SKM-1 (cell line): ENCODE results near the gene PFKFB4.
"Not testable (repeated sequence)": the region's sequence is repeated elsewhere in the genome, so short reads cannot be mapped to it uniquely, and the experiment has no call there.

Experiments
- DNase-seq: peaks from one replicate; lab custom pipeline; 2025; ENCODE audit not compliant: unreplicated experiment; lab: John Stamatoyannopoulos, UW

The PFKFB4 gene

DNA sequence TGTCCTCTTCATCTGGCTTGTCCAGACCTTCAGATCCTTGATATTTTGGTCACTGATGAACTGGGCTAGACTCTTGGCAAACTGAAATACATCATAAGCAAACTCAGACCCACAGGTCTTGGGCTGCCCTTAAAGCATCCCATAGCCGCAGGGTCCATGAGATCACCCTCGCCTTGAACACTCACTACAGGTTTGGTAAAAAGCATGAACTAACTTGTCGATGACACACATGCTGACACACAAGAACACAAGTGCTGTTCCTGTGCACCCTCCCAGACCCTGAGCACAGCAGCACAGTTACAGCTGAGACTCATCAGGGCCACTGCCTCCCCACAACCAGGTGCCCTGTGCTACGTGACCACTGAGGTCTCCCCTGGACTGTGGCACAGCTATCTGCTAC, 21.0 kb downstream of the PFKFB4 start:
- no peak for DNase-seq

DNA sequence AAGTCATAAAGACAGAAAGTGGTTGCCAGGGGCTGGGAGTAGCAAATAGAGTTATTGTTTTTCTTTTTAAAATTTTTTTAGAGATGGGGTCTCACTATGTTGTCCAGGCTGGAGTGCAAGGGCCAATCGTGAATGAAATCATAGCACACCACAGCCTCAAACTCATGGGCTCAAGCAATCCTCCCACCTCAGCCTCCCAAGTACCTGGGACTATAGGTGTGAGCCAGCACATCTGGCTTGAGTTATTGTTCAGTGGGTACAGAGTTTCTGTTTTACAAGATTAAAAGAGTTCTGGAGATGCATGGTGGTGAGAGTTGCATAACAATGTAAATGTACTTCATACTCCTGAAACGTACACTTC, 23.6 kb downstream of the PFKFB4 start:
- DNase-seq, result no peak

DNA sequence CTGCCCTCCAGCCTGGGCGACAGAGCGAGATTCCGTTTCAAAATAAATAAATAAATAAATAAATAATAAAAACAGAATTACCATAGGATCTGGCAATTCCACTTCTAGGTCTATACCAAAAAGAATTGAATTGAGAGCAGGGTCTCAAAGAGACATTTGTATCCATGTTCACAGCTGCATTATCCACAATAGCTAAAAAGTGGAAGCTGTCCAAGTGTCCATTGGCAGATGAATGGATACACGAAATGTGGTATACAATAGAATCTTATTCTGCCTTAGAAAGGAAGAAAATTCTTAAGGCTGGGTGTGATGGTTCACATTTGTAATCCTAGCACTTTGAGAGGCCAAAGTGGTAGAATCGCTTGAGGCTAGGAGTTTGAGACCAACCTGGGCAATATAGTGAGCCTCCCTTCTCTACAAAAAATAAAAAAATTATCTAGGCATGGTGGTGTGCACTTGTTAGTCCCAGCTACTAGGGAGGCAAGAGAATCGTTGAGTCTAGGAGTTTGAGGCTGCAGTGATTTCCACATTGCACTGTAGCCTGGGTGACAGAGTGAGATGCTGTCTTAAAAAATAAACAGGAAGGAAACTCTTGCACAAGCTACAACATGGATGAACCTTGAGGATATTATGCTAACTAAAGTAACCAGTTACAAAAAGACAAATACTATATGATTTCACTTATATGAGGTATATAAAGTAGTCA, 24.2 kb downstream of the PFKFB4 start:
- no peak for DNase-seq

DNA sequence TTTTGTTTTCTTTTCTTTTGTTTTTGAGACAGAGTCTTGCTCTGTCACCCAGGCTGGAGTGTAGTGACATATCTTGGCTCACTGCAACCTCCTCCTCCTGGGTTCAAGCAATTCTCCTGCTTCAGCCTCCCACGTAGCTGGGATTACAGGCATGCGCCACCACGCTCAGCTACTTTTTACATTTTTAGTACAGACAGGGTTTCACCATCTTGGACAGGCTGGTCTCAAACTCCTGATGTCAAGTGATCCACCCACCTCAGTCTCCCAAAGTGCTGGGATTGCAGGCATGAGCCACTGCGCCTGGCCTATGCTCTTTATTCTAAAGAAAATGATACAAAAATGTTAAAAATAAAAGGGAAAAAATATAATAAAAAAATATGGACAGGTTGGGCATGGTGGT, 25.9 kb downstream of the PFKFB4 start:
- DNase-seq, result not testable (repeated sequence)

DNA sequence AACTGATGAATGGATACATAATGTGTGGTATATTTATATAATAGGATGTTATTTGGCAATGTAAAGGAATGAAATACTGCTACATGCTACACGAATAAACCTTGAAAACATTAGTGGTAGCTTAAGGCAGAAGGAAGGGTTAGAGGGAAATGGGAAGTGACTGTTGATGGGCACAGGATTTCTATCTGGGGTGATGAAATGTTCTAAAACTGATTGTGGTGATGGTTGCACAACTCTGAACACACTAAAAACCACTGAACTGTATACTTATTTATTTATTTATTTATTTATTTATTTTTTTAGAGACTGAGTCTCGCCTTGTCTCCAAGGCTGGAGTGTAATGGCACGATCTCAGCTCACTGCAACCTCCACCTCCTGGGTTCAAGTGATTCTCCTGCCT, 27.8 kb downstream of the PFKFB4 start:
- peak; percentile 57 for DNase-seq

DNA sequence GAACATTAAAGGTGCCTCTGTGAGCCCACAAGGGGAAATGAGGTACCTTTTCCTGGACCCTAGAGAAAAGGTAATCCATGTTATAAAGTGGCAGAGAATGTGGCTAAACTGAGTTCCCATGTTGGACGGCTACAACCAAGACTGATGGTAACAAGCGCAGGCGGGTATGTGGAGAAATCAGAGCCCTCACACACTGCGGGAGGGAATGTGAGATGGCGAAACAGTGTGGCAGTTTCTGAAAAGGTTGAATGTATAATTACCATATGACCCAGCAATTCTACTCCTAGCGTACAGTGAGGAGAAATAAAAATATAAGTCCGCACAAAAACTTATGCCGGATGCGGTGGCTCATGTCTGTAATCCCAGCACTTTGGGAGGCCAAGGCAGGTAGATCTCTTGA, 28.6 kb downstream of the PFKFB4 start:
- DNase-seq, result peak; percentile 17

DNA sequence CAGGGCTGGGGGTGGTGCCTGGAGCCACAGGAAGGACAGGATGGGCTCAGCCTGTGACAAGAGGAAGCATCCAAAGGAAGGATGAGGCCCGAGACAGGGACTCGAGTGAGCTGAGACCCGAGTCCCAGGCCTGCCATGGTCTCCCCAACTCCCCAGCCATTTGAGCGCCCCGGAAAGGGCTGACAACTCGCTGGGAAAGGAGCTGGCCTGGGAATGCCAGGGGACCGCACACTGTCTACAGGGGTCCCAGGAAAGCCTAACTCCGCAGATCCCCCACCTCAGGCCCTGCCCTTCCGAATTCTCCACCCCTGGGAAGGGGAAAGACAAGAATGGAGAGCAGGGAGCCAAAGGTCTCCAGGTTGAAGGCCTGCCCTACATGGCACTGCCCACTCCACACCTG, 31.6 kb downstream of the PFKFB4 start:
- DNase-seq, result no peak

DNA sequence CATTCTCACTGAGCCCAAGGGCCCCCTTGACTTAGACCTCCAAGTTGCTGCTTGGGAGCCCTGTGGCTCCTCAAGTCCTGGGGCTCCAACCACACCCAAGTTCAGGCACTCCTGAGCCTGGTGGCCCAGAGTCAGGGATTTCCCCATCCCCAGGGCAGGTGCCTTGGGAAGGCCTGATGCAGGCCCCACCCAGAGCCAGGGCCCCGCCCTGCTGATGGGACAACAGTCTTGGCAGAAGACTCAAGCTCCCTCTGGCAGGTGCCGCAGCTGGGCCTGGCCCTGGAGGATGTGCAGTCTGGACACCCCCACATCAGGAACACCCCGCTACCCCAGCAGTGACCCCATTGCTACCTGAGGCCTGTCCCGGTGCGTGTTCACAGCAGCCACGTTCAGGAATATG, 35.0 kb downstream of the PFKFB4 start:
- DNase-seq, result no peak

DNA sequence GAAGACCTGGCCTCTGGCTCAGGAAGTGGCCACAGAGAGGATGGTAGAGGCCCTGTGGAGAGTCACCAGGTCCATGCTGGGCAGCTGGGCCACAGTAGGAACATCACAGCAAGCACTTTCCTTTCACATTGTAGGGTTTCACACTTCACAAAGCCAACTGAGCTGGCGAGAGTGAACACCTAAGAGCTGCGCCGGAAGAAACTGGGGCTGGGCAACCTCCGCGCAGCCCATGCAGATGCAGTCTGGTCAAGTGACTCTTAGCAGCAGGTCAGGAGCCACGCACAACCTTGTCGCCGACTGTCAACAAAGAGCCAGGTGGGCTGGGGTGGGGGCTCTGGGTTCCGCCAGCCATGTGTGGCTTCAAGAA, 37.3 kb downstream of the PFKFB4 start:
- DNase-seq, result no peak

DNA sequence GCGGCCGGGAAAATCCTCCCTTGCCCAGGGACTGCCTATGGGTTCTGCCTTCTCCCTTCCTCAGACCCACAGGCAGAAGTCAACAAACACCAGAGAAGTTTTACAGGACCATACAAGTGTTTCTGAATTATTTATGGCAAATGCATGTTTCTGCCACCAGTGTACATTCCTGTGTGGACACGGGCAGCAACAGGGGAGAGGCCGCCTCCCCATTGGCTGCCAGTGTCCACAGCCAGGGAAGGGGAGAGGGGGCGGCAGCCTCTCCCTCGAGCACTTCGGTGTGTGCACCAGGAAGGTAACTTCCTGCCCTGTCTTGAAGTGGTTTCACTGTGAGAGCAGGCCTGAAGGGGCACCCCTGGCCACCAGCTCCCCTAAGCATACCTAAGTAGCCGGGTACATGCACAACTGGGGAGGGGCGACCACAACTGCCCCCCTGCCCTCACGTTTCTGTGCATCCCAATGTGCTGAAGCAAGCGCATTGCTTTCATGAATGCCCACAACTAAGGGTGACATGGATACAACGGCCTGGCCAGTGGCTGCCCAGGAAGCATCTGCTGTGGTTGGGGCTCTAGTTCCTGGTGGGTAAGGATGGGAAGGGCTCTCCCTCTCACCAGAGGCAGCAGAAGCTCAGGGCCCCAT, 37.8 kb downstream of the PFKFB4 start:
- no peak for DNase-seq

DNA sequence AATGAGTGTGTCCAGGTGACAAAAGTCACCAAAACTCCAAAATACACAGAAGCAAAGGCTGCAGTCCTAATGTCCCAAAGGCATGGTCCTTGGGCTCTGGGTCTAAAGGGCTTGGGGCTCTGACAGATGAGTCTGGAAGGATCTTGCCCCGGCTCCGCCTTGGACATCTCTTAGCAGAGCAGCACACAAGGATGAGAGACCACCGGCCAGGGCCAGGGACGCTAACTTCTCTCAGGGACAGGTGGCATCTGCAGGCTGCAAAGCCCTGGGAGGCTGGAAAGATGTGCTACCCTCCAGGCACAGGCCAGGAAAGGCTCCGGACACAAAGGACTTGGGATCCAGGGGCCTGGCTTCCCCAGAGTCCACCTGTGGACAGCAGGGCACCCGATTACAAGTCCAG, 38.5 kb downstream of the PFKFB4 start:
- DNase-seq, result no peak

DNA sequence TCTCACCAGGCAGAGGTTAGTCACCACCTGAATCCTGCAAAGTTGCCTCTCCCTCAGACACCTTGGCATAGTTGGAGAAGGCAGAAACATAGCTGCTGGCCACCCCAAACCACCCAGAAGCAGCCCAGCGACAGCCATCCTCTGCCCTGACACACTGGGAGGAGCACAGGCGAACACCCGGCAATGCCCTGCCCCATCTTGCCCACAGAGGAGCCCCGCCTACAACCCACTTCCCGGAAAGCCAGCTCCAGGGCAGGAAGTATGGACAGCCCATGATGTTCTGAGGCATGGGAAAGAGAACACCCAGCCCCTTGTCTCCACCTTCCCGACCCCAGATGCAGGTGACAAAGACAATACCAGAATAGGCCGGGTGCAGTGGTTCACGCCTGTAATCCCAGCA, 40.0 kb downstream of the PFKFB4 start:
- no peak for DNase-seq

DNA sequence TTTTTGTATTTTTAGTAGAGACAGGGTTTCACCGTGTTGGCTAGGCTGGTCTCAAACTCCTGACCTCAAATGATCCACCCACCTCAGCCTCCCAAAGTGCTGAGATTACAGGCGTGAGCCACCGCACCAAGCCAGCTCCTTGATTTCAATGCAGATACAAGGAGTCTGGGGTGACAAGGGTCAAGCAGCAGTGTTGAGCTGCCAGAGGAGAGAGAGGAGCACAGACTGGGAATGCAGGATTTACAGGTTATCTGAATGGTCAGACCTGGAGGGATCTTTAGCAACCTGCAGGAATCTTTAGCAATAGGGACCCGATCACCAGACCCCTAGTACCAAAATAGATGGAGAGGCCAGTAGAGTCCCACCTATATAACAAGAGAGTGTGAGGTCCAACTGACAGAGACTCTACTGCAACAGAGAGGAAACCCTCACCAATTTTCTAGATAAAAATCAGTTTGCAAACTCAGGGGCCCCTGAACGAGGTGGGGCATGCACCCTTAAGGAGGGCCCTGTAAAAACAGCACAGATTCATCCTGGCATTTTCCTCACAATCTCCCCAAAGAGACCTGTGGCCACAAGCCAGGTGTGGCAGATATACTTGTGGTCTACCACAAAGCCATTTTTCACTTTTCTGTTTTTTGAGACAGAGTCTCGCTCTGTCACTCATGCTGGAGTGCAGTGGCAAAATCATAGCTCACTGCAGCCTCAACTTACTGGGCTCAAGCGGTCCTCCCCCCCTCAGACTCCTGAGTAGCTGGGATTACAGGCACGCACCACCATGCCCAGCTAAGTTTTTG, 42.0 kb downstream of the PFKFB4 start:
- DNase-seq, result no peak

DNA sequence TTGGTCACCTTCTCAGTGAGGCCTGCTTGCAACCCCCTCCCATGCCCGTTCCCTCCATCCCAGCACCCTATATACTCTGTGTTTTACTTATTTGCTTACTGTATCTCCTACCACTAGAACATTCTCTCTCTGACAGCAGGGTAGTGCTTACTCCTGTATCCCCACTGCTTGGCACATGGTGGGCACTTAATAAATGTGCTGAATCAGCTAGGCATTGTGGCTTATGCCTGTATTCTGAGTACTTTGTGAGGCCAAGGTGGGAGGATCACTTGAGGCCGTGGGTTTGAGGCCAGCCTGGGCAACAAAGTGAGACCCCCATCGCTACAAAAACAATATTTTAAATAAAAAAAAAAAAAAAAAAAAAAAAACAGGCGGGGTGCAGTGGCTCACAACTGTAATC, 45.1 kb downstream of the PFKFB4 start:
- DNase-seq, result no peak

DNA sequence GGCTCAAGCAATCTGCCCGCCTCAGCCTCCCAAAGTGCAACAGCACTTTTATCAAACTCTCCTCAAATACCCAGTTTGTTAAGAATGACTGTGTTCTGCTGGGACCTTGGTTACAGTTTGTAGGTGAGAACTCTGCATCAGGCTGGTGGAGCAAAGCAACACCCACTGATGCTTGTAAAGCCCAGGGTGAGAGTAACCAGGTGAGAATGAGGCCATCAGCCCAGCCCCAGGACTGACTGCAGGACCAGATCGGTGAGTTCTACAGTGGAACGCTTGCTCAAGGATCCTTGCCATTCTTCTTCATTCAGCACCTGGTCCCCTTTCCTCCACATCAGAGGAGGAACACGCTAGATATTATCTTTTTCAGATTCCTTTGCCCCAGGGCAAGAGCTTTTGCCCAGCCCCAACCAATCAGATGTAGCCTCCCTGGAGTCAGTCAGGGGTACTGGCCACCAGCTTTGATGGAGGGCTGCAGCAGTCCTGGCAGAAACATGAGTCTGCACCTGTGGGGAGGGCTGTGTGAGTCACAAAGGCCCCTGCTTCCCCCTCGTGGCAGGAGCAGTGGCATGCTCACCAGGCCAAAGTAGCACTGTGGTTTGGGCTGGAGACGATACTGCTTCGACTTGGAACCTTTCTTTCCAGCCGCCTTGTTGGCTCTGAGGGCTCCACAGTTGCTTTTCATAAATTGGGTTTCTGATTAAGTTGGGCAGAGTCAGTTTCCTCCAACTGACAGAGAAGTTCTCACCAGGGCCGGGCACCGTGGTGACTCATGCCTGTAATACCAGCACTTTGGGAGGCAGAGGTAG, 49.1 kb downstream of the PFKFB4 start:
- DNase-seq, result peak; percentile 30

DNA sequence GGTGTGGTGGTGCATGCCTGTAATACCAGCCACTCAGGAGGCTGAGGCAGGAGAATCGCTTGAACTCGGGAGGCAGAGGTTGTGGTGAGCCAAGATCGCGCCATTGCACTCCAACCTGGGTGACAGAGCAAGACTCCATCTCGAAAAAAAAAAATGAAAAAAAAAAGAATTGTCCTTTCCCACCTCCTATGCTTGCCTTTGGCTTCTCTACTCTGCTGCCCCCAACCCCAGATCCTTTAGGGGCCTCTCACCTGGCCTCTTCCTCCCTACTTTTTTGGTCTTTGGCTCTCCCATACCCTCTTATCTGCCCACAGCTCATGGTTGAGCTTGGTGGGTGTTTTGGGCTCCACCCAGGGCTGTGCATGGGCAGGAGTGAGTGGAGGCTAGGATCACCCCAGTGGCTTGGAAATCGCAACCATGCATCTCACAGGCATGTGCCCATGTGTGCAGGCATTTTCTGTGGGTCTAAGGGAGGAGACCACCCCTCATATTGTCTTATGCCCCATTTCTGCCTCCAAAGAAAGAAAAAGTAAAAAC, 50.6 kb downstream of the PFKFB4 start:
- DNase-seq, result no peak

DNA sequence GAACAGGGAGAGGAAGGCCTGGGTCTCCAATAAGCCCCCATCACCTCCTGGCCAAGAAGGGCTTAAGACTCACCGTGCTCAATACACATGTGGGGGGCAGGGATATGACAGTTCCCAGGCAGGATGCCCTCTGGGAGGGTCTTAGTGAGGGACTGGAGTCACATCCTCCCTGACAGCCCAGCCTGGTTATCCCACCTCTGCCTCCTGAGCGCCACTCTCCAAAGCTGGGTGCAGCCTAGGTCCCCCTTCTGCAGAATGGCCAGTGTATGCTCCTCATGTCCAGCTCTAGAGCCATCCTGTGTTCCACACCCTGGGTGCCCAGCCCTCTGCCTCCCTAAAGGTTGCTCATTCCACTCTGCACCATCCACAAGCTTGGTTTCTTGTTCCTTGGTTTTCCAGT, 51.5 kb downstream of the PFKFB4 start:
- DNase-seq, result no peak

DNA sequence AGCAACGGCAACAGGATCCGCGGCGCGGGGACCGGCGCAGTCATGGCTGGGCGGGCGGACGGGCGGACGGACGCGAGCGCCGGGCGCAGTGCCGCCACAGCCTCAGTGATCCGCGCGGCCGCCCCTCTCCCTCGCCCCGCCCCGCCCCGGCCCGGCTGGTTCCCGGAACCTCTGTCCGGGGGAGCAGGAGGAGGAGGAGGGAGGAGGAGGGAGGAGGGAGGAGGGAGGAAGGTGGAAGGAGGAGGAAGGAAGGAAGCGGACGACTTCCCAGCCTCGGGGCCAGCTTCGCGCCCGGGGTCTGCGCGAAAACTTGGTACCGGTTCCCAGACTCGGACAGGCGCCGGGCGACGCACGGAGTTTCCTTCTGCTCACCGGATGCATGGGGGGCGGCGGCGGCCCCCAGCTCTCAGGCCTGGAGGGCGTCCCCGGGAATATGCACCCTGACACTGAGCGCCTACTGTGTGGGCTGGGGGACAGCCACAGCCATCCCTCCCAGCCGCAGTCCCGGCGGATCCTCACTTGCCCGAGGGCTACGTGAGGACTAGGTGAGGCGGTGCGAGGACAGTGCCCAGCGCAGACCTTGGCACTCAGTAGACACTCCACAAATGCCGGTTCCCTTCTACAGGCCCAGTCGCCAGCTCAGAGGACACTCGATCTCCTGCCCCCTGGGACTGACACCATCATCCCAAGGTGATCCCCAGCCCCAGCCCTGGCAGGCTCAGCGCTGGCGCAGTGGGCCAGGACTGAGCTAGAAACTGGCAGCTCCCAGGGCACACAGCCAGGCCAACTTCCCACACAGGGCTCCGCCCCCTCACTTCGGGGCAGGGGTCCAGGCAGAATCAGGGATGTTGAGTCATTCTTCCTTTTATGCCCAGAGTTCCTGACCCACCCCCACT, 52.3 kb downstream of the PFKFB4 start, which contains the start of gene SHISA5:
Gene SHISA5, minus strand, starts transcription at position 124 of the 896 bp plus-strand sequence. Its CDS starts 80 bp downstream, at position 44.
- DNase-seq, result peak; percentile 47

DNA sequence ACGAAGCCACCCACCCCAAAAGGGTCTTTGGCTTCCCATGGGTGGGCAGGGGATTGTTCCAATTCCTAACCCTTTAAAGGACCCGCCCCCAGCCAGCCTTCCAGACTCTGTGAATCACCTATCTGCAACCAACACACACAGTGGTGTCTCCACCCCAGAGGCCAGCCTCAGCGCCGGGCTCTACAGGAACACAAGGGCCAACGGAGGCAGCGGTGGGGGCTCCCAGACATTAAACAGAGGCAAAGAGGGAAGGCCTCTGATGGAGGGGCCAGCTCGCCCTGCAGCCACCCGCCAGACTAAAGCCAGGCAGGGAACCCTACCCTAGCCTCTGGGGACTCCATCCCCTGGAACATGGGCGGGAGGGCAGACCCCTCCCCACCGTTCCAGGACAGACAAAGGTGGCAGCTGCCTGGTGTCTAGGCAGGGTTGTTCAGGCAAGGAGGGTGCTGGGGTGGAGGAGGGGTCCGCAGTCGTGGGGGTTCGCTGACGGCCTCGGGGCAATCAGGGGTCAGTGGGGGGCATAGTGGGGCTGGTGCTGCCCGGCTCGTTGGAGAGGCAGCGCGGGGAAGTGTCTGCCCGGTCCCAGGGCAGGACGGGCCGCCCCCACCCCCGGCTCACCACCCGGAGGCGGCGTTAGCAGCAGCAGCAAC, 53.1 kb downstream of the PFKFB4 start:
- DNase-seq, result no peak
